Measurements from ENCODE around the gene SCN3A.

- no peak for TF ChIP-seq CTCF (IDR thresholded peaks at IDR 0.05; ENCODE audit: borderline replicate concordance, extremely low read depth, low read length, poor library complexity, severe bottlenecking)
- TF ChIP-seq EZH2 (IDR thresholded peaks at IDR 0.05; ENCODE audit: borderline replicate concordance, low read depth, low read length, severe bottlenecking) = no peak
Measured at GRCh38 chr2:165126244-165126643, 77.6 kb downstream of the SCN3A start.

All from DND-41 (cell line).